H9 (cell line): ENCODE data around the gene EDIL3. TPM values are rescaled to one million over a fixed set of nuclear protein-coding genes. Genes with fewer than 3 reads are reported as not detected.

Experiments
- DNase-seq: peaks from one replicate; pipeline ENCODE4 v3.0.0-alpha.2; 2017
- H2AFZ ChIP-seq: one replicate; pipeline ENCODE4 v1.6.1; 2013; ENCODE audit warnings: mild to moderate bottlenecking, low read length, control low read depth, moderate library complexity
- H2AK5ac ChIP-seq: 2 replicates; pipeline ENCODE4 v1.6.1; 2013; ENCODE audit warnings: low read length, control low read depth, mixed read lengths; ENCODE audit not compliant: insufficient read length
- H2BK120ac ChIP-seq: one replicate; pipeline ENCODE4 v1.6.1; 2013; ENCODE audit warnings: low read depth, mild to moderate bottlenecking, low read length, control low read depth, inconsistent platforms; ENCODE audit not compliant: poor library complexity, severe bottlenecking
- H2BK12ac ChIP-seq: 2 replicates; pipeline ENCODE4 v1.6.1; 2013; ENCODE audit warnings: low read length, control low read depth, mixed read lengths, low read depth; ENCODE audit not compliant: insufficient read length
- H2BK15ac ChIP-seq: 2 replicates; pipeline ENCODE4 v1.6.1; 2013; ENCODE audit warnings: low read depth, low read length, control low read depth
- H2BK20ac ChIP-seq: one replicate; pipeline ENCODE4 v1.6.1; 2013; ENCODE audit warnings: low read depth, mild to moderate bottlenecking, low read length, control low read depth, inconsistent platforms; ENCODE audit not compliant: poor library complexity, severe bottlenecking
- H2BK5ac ChIP-seq: 2 replicates; pipeline ENCODE4 v1.6.1; 2013; ENCODE audit warnings: low read length, control low read depth, mixed read lengths; ENCODE audit not compliant: insufficient read length
- H3K14ac ChIP-seq: 2 replicates; pipeline ENCODE4 v1.6.1; 2013; ENCODE audit warnings: low read length, control low read depth; ENCODE audit not compliant: insufficient read depth
- H3K18ac ChIP-seq: 2 replicates; pipeline ENCODE4 v1.6.1; 2013; ENCODE audit warnings: low read depth, mild to moderate bottlenecking, mixed read lengths, low read length, control low read depth; ENCODE audit not compliant: insufficient read length
- H3K23ac ChIP-seq: 2 replicates; pipeline ENCODE4 v1.6.1; 2013; ENCODE audit warnings: low read length, control low read depth, mixed read lengths, low read depth; ENCODE audit not compliant: insufficient read length
- H3K23me2 ChIP-seq: 2 replicates; pipeline ENCODE4 v1.6.1; 2013; ENCODE audit warnings: low read depth, mild to moderate bottlenecking, mixed read lengths, low read length, control low read depth; ENCODE audit not compliant: insufficient read length, poor library complexity, severe bottlenecking
- H3K27ac ChIP-seq: 2 replicates; pipeline ENCODE4 v1.5.1; 2013; ENCODE audit warnings: low read length, control low read depth, mixed read lengths, low read depth; ENCODE audit not compliant: insufficient read length
- H3K27me3 ChIP-seq: 2 replicates; pipeline ENCODE4 v1.6.1; 2013; ENCODE audit warnings: low read length, control low read depth, inconsistent platforms; ENCODE audit not compliant: insufficient read depth
- H3K4ac ChIP-seq: 2 replicates; pipeline ENCODE4 v1.6.1; 2013; ENCODE audit warnings: low read depth, mild to moderate bottlenecking, control low read depth, inconsistent platforms, low read length, moderate library complexity
- H3K4me1 ChIP-seq: 2 replicates; pipeline ENCODE4 v1.6.1; 2013; ENCODE audit warnings: low read length, control low read depth, inconsistent platforms; ENCODE audit not compliant: insufficient read depth
- H3K4me2 ChIP-seq: 2 replicates; pipeline ENCODE4 v1.6.1; 2013; ENCODE audit warnings: low read length, control low read depth, mixed read lengths; ENCODE audit not compliant: insufficient read length, insufficient read depth
- H3K56ac ChIP-seq: 2 replicates; pipeline ENCODE4 v1.6.1; 2013; ENCODE audit warnings: low read depth, mild to moderate bottlenecking, mixed read lengths, low read length, control low read depth; ENCODE audit not compliant: insufficient read length
- H3K79me1 ChIP-seq: 2 replicates; pipeline ENCODE4 v1.6.1; 2013; ENCODE audit warnings: low read depth, mild to moderate bottlenecking, moderate library complexity, low read length, control low read depth, inconsistent platforms; ENCODE audit not compliant: insufficient read depth, poor library complexity, severe bottlenecking
- H3K79me2 ChIP-seq: 2 replicates; pipeline ENCODE4 v1.6.1; 2013; ENCODE audit warnings: low read length, control low read depth, inconsistent platforms; ENCODE audit not compliant: insufficient read depth
- H3K9ac ChIP-seq: 2 replicates; pipeline ENCODE4 v1.6.1; 2013; ENCODE audit warnings: low read length, control low read depth, mixed read lengths; ENCODE audit not compliant: insufficient read length; ENCODE audit errors: extremely low read depth
- H3K9me3 ChIP-seq: one replicate; pipeline ENCODE4 v1.6.1; 2013; ENCODE audit warnings: low read depth, low read length, inconsistent platforms; ENCODE audit not compliant: control insufficient read depth
- H3T11ph ChIP-seq: one replicate; pipeline ENCODE4 v1.6.1; 2013; ENCODE audit warnings: mild to moderate bottlenecking, low read length, control low read depth, inconsistent platforms
- H4K20me1 ChIP-seq: one replicate; pipeline ENCODE4 v1.6.1; 2013; ENCODE audit not compliant: control insufficient read depth, insufficient read length, insufficient read depth
- H4K5ac ChIP-seq: 2 replicates; pipeline ENCODE4 v1.6.1; 2013; ENCODE audit warnings: low read depth, mild to moderate bottlenecking, mixed read lengths, low read length, control low read depth; ENCODE audit not compliant: insufficient read length
- H4K8ac ChIP-seq: replicated peaks from 2 replicates; pipeline ENCODE4 v1.6.1; 2013; ENCODE audit warnings: low read length, control low read depth, mixed read lengths, low read depth; ENCODE audit not compliant: insufficient read length
- H4K91ac ChIP-seq: 2 replicates; pipeline ENCODE4 v1.6.1; 2013; ENCODE audit warnings: low read depth, mild to moderate bottlenecking, moderate library complexity, mixed read lengths, low read length, control low read depth; ENCODE audit not compliant: insufficient read length
- H3K27ac Mint-ChIP-seq, 3 experiments: 2 replicates in 2 of 3; 3 replicates in 1 of 3; pipeline ENCODE4 v1.8.0; 2020 to 2021; ENCODE audit warnings: mixed read lengths in 3 of 3, mild to moderate bottlenecking in 1 of 3, moderate library complexity in 1 of 3
- H3K27me3 Mint-ChIP-seq: 2 replicates; pipeline ENCODE4 v1.8.0; 2021; ENCODE audit warnings: low read depth, mild to moderate bottlenecking, moderate library complexity, mixed read lengths
- H3K36me3 Mint-ChIP-seq, 3 experiments: 2 replicates in 2 of 3; 3 replicates in 1 of 3; pipeline ENCODE4 v1.8.0; 2020 to 2021; ENCODE audit warnings: low read depth in 3 of 3, mixed read lengths in 3 of 3; ENCODE audit not compliant: insufficient read depth in 1 of 3
- H3K4me1 Mint-ChIP-seq, 2 experiments: 2 replicates each; pipeline ENCODE4 v1.8.0; 2020; ENCODE audit warnings: mixed read lengths in 2 of 2
- H3K4me3 Mint-ChIP-seq, 2 experiments: 2 replicates in 1 of 2; 3 replicates in 1 of 2; pipeline ENCODE4 v1.8.0; 2020 to 2021; ENCODE audit warnings: mild to moderate bottlenecking in 2 of 2, mixed read lengths in 2 of 2, moderate library complexity in 1 of 2
- H3K9me3 Mint-ChIP-seq, 2 experiments: 2 replicates in 1 of 2; 3 replicates in 1 of 2; pipeline ENCODE4 v1.8.0; 2020; ENCODE audit warnings: mild to moderate bottlenecking in 2 of 2, mixed read lengths in 2 of 2, moderate library complexity in 1 of 2
- WGBS: extraction: QIAGEN DNeasy Blood & Tissue Kit; methylation state at CpG from one replicate; pipeline ENCODE4 v1.1.7; 2013; ENCODE audit warnings: missing lambda C conversion rate, low lambda C conversion rate, mixed read lengths; ENCODE audit not compliant: insufficient read length; ENCODE audit errors: extremely low coverage; 5-methylcytosine and 5-hydroxymethylcytosine counted together
- total RNA-seq: library from RNA; stranded (reverse); gene quantifications from 2 replicates; pipeline ENCODE4 v1.2.1, GENCODE V29; 2021
- TF ChIP-seq, protein P1 (sequence below): fragments of 200-600 bp; sonication (generic); conservative IDR thresholded peaks from 3 replicates; pipeline ENCODE4 v1.8.0; 2021; ENCODE audit warnings: antibody characterized with exemption, mild to moderate bottlenecking

EDIL3 gene
- total RNA-seq, 1 experiment from 2014 or later: 61.9 TPM

DNA sequence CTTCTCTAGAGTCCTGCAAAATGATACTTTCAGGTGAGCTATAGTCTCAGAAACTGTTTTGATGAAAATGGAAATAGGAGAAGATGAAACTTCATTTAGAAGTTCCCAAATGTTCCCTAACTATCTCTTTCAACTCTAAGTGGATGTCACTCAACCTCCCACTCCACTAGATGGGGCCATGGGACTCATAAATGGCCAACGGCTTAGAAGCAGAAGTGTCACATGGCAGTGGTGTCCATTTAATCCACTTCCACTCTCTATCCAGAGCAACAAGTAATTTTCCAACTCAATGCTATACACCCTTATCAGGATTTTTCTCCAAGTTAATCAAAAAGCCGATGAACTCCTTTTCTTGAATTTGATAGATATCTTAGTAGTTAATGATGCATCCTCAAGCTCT is 295.7 kb downstream of the EDIL3 start:
- Histone ChIP-seq H3K27me3 (no peaks in the 10 kb centered on the region), H3K18ac (no peak overlapping the region), H4K5ac (no peak overlapping the region), H3K23me2 (no peaks in the 10 kb centered on the region), H2BK20ac (no peak overlapping the region), H2BK12ac (no peak overlapping the region), H3K4me2 (no peak overlapping the region), H3K23ac (no peak overlapping the region), H3K9ac (no peak overlapping the region), H3K79me2 (no peaks in the 10 kb centered on the region), H3K14ac (no peak overlapping the region), H3K56ac (no peak overlapping the region), H2BK15ac (no peak overlapping the region), H2AK5ac (no peak overlapping the region), H3T11ph (no peak overlapping the region), H2BK120ac (no peak overlapping the region), H3K4me1 (no peaks in the 10 kb centered on the region), H4K8ac (no peak overlapping the region), H3K27ac (no peak overlapping the region), H3K4ac (no peak overlapping the region), H2BK5ac (no peak overlapping the region), H3K79me1 (no peaks in the 10 kb centered on the region), H3K9me3 (no peaks in the 10 kb centered on the region), H2AFZ (no peak overlapping the region), H4K91ac (no peak overlapping the region), H4K20me1 (no peaks in the 10 kb centered on the region)
- WGBS: no CpG with 5 or more reads among the region's 2 CpGs
- TF ChIP-seq, protein P1, sequence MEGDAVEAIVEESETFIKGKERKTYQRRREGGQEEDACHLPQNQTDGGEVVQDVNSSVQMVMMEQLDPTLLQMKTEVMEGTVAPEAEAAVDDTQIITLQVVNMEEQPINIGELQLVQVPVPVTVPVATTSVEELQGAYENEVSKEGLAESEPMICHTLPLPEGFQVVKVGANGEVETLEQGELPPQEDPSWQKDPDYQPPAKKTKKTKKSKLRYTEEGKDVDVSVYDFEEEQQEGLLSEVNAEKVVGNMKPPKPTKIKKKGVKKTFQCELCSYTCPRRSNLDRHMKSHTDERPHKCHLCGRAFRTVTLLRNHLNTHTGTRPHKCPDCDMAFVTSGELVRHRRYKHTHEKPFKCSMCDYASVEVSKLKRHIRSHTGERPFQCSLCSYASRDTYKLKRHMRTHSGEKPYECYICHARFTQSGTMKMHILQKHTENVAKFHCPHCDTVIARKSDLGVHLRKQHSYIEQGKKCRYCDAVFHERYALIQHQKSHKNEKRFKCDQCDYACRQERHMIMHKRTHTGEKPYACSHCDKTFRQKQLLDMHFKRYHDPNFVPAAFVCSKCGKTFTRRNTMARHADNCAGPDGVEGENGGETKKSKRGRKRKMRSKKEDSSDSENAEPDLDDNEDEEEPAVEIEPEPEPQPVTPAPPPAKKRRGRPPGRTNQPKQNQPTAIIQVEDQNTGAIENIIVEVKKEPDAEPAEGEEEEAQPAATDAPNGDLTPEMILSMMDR: peak; percentile 47; the same call in 2 of the 3 replicates
- Mint-ChIP-seq H3K4me3 (no peak overlapping the region), H3K27ac (no peak overlapping the region), H3K36me3 (peaks cover 0 to 5% (median 0%) of the 10 kb centered on the region in 3 experiments; a peak in 1 of 7 replicates), H3K9me3 (no peaks in the 10 kb centered on the region), H3K27me3 (no peaks in the 10 kb centered on the region), H3K4me1 (no peaks in the 10 kb centered on the region; a peak in 1 of 4 replicates)
- DNase-seq: no peak
